IMR-90 (cell line): ENCODE results near the gene PRKAG2. TPM values are rescaled to one million over a fixed set of nuclear protein-coding genes. Genes with fewer than 3 reads are reported as not detected.

ENCODE experiments used
- ATAC-seq: fragments of 200-7000 bp; cut with Tn5 transposase; 2 replicates; pipeline ENCODE4 v1.9.1; 2020; ENCODE audit warnings: low read depth, mild to moderate bottlenecking, moderate library complexity
- BruUV-seq: library from RNA; stranded (reverse); fragments of 400-500 nt; replicated peaks from 2 replicates; lab custom pipeline; 2021; lab: Mats Ljungman, UMichigan
- CTCF ChIA-PET: fragments of 300-600 bp; formaldehyde crosslinking; extraction: SDS; loops from one replicate; lab custom pipeline; 2021; ENCODE audit warnings: antibody characterized with exemption; lab: Yijun Ruan, JAX
- POLR2A ChIA-PET: fragments of 300-600 bp; sonication (Branson Sonifier 250); formaldehyde crosslinking; loops from one replicate; lab custom pipeline; 2022; ENCODE audit warnings: antibody characterized with exemption; ENCODE audit not compliant: unreplicated experiment; lab: Charles Lee
- DNase-seq: peaks from one replicate; pipeline ENCODE4 v3.0.0; 2013
- H2AFZ ChIP-seq: replicated peaks from 2 replicates; pipeline ENCODE3; 2013; ENCODE audit warnings: low read length, mild to moderate bottlenecking; ENCODE audit not compliant: poor library complexity
- H2AK5ac ChIP-seq: 2 replicates; pipeline ENCODE4 v1.6.1; 2013; ENCODE audit warnings: low read depth, low read length, inconsistent platforms
- H2AK9ac ChIP-seq: replicated peaks from 2 replicates; pipeline ENCODE3; 2013; ENCODE audit warnings: mild to moderate bottlenecking, low read depth, low read length, moderate library complexity; ENCODE audit not compliant: poor library complexity
- H2BK120ac ChIP-seq: 2 replicates; pipeline ENCODE4 v1.6.1; 2013; ENCODE audit warnings: low read depth, low read length, inconsistent platforms
- H2BK15ac ChIP-seq: 3 replicates; pipeline ENCODE4 v1.6.1; 2013; ENCODE audit warnings: low read depth, low read length, inconsistent platforms
- H2BK20ac ChIP-seq: 2 replicates; pipeline ENCODE4 v1.6.1; 2013; ENCODE audit warnings: low read depth, mild to moderate bottlenecking, inconsistent platforms, low read length, moderate library complexity
- H2BK5ac ChIP-seq: 2 replicates; pipeline ENCODE4 v1.6.1; 2013; ENCODE audit warnings: mild to moderate bottlenecking, low read depth, low read length, inconsistent platforms; ENCODE audit not compliant: poor library complexity, severe bottlenecking
- H3K14ac ChIP-seq: replicated peaks from 2 replicates; pipeline ENCODE4 v1.6.1; 2013; ENCODE audit warnings: low read depth, low read length, inconsistent platforms
- H3K18ac ChIP-seq: 2 replicates; pipeline ENCODE4 v1.6.1; 2013; ENCODE audit warnings: low read depth, low read length, control low read depth
- H3K23ac ChIP-seq: 2 replicates; pipeline ENCODE4 v1.6.1; 2013; ENCODE audit warnings: low read depth, low read length, inconsistent platforms
- H3K27ac ChIP-seq: 2 replicates; pipeline ENCODE4 v1.5.1; 2013; ENCODE audit warnings: mild to moderate bottlenecking, control low read depth, low read length; ENCODE audit not compliant: insufficient read depth
- H3K27me3 ChIP-seq: 2 replicates; pipeline ENCODE4 v1.6.1; 2013; ENCODE audit warnings: low read length; ENCODE audit not compliant: control insufficient read depth, insufficient read depth
- H3K36me3 ChIP-seq: 2 replicates; pipeline ENCODE4 v1.6.1; 2013; ENCODE audit warnings: low read length, mixed read lengths; ENCODE audit not compliant: control insufficient read depth, insufficient read depth
- H3K4ac ChIP-seq: 2 replicates; pipeline ENCODE4 v1.6.1; 2013; ENCODE audit warnings: low read depth, low read length, inconsistent platforms
- H3K4me1 ChIP-seq: 2 replicates; pipeline ENCODE4 v1.6.1; 2013; ENCODE audit warnings: low read length, mixed read lengths; ENCODE audit not compliant: control insufficient read depth, insufficient read depth
- H3K4me2 ChIP-seq: 2 replicates; pipeline ENCODE4 v1.6.1; 2013; ENCODE audit warnings: low read depth, mild to moderate bottlenecking, control low read depth, low read length, moderate library complexity
- H3K4me3 ChIP-seq: 2 replicates; pipeline ENCODE4 v1.5.1; 2013; ENCODE audit warnings: low read depth, mild to moderate bottlenecking, control low read depth, low read length, moderate library complexity; ENCODE audit not compliant: insufficient read depth
- H3K56ac ChIP-seq: 2 replicates; pipeline ENCODE4 v1.6.1; 2013; ENCODE audit warnings: low read length, inconsistent platforms; ENCODE audit not compliant: insufficient read depth; ENCODE audit errors: extremely low read depth
- H3K79me1 ChIP-seq, 2 experiments: 2 replicates each; pipeline ENCODE4 v1.6.1; 2013; ENCODE audit warnings: low read length in 2 of 2, inconsistent platforms in 1 of 2, low read depth in 1 of 2
- H3K9ac ChIP-seq: 2 replicates; pipeline ENCODE4 v1.6.1; 2013; ENCODE audit warnings: low read depth, low read length, control low read depth
- H3K9me1 ChIP-seq: 2 replicates; pipeline ENCODE4 v1.6.1; 2013; ENCODE audit warnings: low read length, inconsistent platforms; ENCODE audit not compliant: insufficient read depth
- H3K9me3 ChIP-seq: 2 replicates; pipeline ENCODE4 v1.6.1; 2013; ENCODE audit warnings: low read length; ENCODE audit not compliant: control insufficient read depth, insufficient read depth
- H4K20me1 ChIP-seq: 2 replicates; pipeline ENCODE4 v1.6.1; 2013; ENCODE audit warnings: low read length, inconsistent platforms; ENCODE audit not compliant: insufficient read depth
- H4K5ac ChIP-seq: 2 replicates; pipeline ENCODE4 v1.6.1; 2013; ENCODE audit warnings: mild to moderate bottlenecking, low read depth, low read length, control low read depth
- H4K8ac ChIP-seq, 2 experiments: 2 replicates each; pipeline ENCODE4 v1.6.1; 2013; ENCODE audit warnings: low read depth in 2 of 2, low read length in 2 of 2, control low read depth in 1 of 2, inconsistent platforms in 1 of 2
- H4K91ac ChIP-seq: 2 replicates; pipeline ENCODE4 v1.6.1; 2013; ENCODE audit warnings: low read depth, low read length, inconsistent platforms; ENCODE audit not compliant: insufficient read depth
- CEBPB ChIP-seq: IDR thresholded peaks from 2 replicates; pipeline ENCODE4 v1.6.1; 2012; ENCODE audit warnings: low read depth, low read length, improper control_type of control experiment
- ELK1 ChIP-seq: fragments of 150-350 bp; IDR thresholded peaks from 2 replicates; pipeline ENCODE4 v1.6.1; 2016; ENCODE audit warnings: low read depth, mild to moderate bottlenecking, low read length, moderate library complexity, borderline replicate concordance
- MAFK ChIP-seq: IDR thresholded peaks from 2 replicates; pipeline ENCODE4 v1.6.1; 2012; ENCODE audit warnings: low read depth, low read length, improper control_type of control experiment
- MAZ ChIP-seq: IDR thresholded peaks from 2 replicates; pipeline ENCODE4 v1.6.1; 2012; ENCODE audit warnings: low read depth, mild to moderate bottlenecking, low read length, improper control_type of control experiment, moderate library complexity, borderline replicate concordance
- RCOR1 ChIP-seq: IDR thresholded peaks from 2 replicates; pipeline ENCODE4 v1.6.1; 2012; ENCODE audit warnings: mild to moderate bottlenecking, low read length, improper control_type of control experiment; ENCODE audit not compliant: insufficient replicate concordance
- WGBS, 2 experiments: methylation state at CpG; one replicate each; pipeline versions ENCODE4 v1.1.5 to v1.1.7; 2013; ENCODE audit warnings: missing lambda C conversion rate in 2 of 2; ENCODE audit not compliant: insufficient read length in 1 of 2; ENCODE audit errors: extremely low coverage in 2 of 2; 5-methylcytosine and 5-hydroxymethylcytosine counted together
- dilution Hi-C: fragments of 300-500 bp; cut with HindIII; formaldehyde crosslinking; loops from one replicate; pipeline ENCODE4 v1.14.3; 2018; ENCODE audit warnings: low sequenced_read_pairs; ENCODE audit not compliant: unreplicated experiment
- in situ Hi-C: fragments of 300-500 bp; cut with MboI; formaldehyde crosslinking; loops from 3 replicates; pipeline ENCODE4 v1.14.3; 2019; ENCODE audit warnings: low sequenced_read_pairs, inconsistent platforms, mixed read lengths
- intact Hi-C: fragments of 100-400 bp; cut with micrococcal nuclease; formaldehyde crosslinking; loops from 2 replicates; pipeline ENCODE4 v1.10.0; 2022
- polyA plus RNA-seq, 3 experiments: library from polyadenylated mRNA; depleted of rRNA; stranded (reverse); fragments of >200 nt; gene quantifications; 2 replicates each; pipeline ENCODE4 v1.2.3, GENCODE V29; 2012; ENCODE audit warnings: low replicate concordance in 1 of 3
- total RNA-seq: library from RNA; depleted of rRNA; stranded (reverse); fragments of >200 nt; gene quantifications from 2 replicates; pipeline ENCODE4 v1.2.3, GENCODE V29; 2012
- TF ChIP-seq, protein P1 (sequence below): fragments of 150-350 bp; IDR thresholded peaks from 2 replicates; pipeline ENCODE4 v1.6.1; 2017; ENCODE audit warnings: mild to moderate bottlenecking, antibody characterized with exemption, low read length, low read depth

Gene PRKAG2
- total and polyA plus RNA-seq, 2 of the 4 experiments (the other 2 are of a cell fraction): 15.4 to 21.6 TPM

DNA sequence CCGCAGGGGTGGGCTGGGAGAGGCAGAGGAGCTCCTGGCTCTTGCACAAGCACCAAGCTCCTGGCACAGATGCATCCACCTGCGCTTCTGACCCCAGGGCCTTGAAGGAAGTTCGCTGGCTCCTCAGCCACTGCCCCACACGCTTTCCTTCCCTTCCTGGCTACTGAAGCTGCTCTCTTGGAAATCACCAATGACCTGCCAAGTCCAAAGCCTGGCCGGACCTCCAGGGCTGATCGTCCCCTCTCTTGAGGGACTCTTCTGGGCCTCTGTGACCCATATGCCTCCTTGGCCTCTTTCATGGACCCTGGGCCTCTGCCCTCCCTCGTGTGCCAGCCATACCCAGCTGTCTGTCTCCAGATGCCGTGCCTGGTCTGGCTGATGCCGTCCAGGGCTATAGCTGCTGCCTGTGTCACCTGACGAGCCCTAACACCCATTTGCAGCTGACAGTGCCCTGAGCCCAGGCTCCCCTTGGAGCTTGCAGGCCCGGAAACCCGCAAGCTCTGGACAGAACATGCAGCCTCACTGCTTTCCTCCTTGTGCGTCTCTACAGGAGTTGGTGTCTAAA is 113.4 kb downstream of the PRKAG2 start:
- H2AK5ac ChIP-seq: no peak overlapping the region
- no peak overlapping the region for H3K27ac ChIP-seq
- no peak overlapping the region for H2BK15ac ChIP-seq
- dilution Hi-C loops: no loop called here
- H4K5ac ChIP-seq: no peak overlapping the region
- no peak overlapping the region for H2AK9ac ChIP-seq
- no peak overlapping the region for H4K91ac ChIP-seq
- no peak overlapping the region for H3K4me2 ChIP-seq
- no peak overlapping the region for H3K4ac ChIP-seq
- H3K4me1 ChIP-seq: no peaks in the 10 kb centered on the region
- no peak overlapping the region for H2BK20ac ChIP-seq
- no peak overlapping the region for H3K14ac ChIP-seq
- H3K56ac ChIP-seq: no peak overlapping the region
- no peaks in the 10 kb centered on the region for H3K79me1 ChIP-seq
- H4K8ac ChIP-seq: no peak overlapping the region
- H4K20me1 ChIP-seq: no peaks in the 10 kb centered on the region; the same call in 1 of the 2 replicates
- DNase-seq (no peak), ATAC-seq (no peak)
- POLR2A ChIA-PET: no interaction called here
- no peak overlapping the region for H3K18ac ChIP-seq
- in situ Hi-C loops: loop anchor here (25.0 kb wide), 2 partner anchors 301 to 401 kb away; no protein-coding TSS in a partner anchor
- no peaks in the 10 kb centered on the region for H3K36me3 ChIP-seq
- no peak overlapping the region for H3K4me3 ChIP-seq
- no peak overlapping the region for H3K23ac ChIP-seq
- H2AFZ ChIP-seq: no peak overlapping the region
- no peak overlapping the region for H3K9ac ChIP-seq
- H2BK120ac ChIP-seq: no peak overlapping the region
- no peak overlapping the region for H2BK5ac ChIP-seq
- H3K27me3 ChIP-seq: peaks cover 62% of the 10 kb centered on the region
- no peak for TF ChIP-seq MAFK
- TF ChIP-seq CEBPB: no peak
- TF ChIP-seq RCOR1: no peak
- no peak for TF ChIP-seq ELK1
- TF ChIP-seq MAZ: no peak
- TF ChIP-seq, protein P1, sequence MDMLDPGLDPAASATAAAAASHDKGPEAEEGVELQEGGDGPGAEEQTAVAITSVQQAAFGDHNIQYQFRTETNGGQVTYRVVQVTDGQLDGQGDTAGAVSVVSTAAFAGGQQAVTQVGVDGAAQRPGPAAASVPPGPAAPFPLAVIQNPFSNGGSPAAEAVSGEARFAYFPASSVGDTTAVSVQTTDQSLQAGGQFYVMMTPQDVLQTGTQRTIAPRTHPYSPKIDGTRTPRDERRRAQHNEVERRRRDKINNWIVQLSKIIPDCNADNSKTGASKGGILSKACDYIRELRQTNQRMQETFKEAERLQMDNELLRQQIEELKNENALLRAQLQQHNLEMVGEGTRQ: no peak
- WGBS, 2 experiments: 68% methylated on average over 6 of the region's 13 CpGs; no CpG with 5 or more reads in 1 of the 2 experiments
- intact Hi-C loops: no loop called here
- H3K9me1 ChIP-seq: no peaks in the 10 kb centered on the region
- CTCF ChIA-PET: no interaction called here
- no TSS peak for BruUV-seq
- peaks cover 3% of the 10 kb centered on the region; the same call in 1 of the 2 replicates for H3K9me3 ChIP-seq
